ENCODE data around the gene D2HGDH.
A peak's percentile ranks its signal among the peaks of the same experiment; 100 is the strongest.

DNA sequence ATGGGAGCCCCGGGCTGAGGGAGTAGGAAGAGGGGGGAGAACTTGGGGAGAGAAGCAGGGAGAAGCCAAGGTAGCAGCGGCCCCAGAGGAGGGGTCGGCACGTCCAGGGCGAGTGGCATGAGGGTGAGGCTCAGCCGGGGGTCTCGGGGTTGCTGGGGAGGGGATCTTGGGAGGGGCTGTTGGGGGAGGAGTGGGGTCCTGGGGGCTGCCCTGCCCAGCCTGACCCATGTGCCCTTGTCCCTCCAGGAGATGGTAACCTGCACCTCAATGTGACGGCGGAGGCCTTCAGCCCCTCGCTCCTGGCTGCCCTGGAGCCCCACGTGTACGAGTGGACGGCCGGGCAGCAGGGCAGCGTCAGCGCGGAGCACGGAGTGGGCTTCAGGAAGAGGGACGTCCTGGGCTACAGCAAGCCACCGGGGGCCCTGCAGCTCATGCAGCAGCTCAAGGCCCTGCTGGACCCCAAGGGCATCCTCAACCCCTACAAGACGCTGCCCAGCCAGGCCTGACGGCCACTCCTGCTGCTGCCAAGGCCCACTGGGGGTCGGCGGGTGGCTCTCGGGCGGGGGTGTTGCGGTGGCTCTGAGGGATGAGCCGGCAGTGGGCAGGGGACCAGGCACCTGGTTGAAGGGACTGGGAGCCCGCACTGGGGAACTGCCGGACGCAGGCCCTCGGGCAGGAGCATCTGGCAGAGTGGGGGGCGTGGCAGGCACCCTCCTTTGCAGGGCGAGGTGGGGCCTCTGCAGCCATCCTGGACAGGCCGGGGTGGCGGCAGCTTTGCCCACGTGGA is 33.2 kb downstream of the D2HGDH start:
- TF ChIP-seq ZSCAN29 (IDR thresholded peaks at IDR 0.05) (no peak), NFIC (IDR thresholded peaks at IDR 0.05; ENCODE audit: low read depth, low read length) (no peak), POLR2A (IDR thresholded peaks at IDR 0.05; ENCODE audit: low read depth, low read length) (peak; percentile 35; the same call in 1 of the 2 replicates), GABPA (IDR thresholded peaks at IDR 0.05; ENCODE audit: low read depth) (no peak), HDGF (IDR thresholded peaks at IDR 0.05) (no peak), ESRRA (IDR thresholded peaks at IDR 0.05; ENCODE audit: low read length) (no peak), SMC3 (IDR thresholded peaks at IDR 0.05; ENCODE audit: borderline replicate concordance, low read length) (no peak), RAD51 (IDR thresholded peaks at IDR 0.05) (no peak), ZNF274 (IDR thresholded peaks at IDR 0.05; ENCODE audit: insufficient read depth, insufficient read length) (no peak), BCL11A (IDR thresholded peaks at IDR 0.05; ENCODE audit: low read depth, low read length) (no peak)
- TF ChIP-seq, protein P1, sequence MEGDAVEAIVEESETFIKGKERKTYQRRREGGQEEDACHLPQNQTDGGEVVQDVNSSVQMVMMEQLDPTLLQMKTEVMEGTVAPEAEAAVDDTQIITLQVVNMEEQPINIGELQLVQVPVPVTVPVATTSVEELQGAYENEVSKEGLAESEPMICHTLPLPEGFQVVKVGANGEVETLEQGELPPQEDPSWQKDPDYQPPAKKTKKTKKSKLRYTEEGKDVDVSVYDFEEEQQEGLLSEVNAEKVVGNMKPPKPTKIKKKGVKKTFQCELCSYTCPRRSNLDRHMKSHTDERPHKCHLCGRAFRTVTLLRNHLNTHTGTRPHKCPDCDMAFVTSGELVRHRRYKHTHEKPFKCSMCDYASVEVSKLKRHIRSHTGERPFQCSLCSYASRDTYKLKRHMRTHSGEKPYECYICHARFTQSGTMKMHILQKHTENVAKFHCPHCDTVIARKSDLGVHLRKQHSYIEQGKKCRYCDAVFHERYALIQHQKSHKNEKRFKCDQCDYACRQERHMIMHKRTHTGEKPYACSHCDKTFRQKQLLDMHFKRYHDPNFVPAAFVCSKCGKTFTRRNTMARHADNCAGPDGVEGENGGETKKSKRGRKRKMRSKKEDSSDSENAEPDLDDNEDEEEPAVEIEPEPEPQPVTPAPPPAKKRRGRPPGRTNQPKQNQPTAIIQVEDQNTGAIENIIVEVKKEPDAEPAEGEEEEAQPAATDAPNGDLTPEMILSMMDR (IDR thresholded peaks at IDR 0.05 in 2 of 3, conservative IDR thresholded peaks at IDR 0.05 in 1 of 3; ENCODE audit: control insufficient read depth in 2 of 3, extremely low read depth in 1 of 3, insufficient read depth in 1 of 3, low read depth in 3 of 3, low read length in 3 of 3) = no peak
- TF ChIP-seq, protein P2, sequence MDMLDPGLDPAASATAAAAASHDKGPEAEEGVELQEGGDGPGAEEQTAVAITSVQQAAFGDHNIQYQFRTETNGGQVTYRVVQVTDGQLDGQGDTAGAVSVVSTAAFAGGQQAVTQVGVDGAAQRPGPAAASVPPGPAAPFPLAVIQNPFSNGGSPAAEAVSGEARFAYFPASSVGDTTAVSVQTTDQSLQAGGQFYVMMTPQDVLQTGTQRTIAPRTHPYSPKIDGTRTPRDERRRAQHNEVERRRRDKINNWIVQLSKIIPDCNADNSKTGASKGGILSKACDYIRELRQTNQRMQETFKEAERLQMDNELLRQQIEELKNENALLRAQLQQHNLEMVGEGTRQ (IDR thresholded peaks at IDR 0.05; ENCODE audit: borderline replicate concordance, low read depth, low read length) = no peak
- TF ChIP-seq, protein P3, sequence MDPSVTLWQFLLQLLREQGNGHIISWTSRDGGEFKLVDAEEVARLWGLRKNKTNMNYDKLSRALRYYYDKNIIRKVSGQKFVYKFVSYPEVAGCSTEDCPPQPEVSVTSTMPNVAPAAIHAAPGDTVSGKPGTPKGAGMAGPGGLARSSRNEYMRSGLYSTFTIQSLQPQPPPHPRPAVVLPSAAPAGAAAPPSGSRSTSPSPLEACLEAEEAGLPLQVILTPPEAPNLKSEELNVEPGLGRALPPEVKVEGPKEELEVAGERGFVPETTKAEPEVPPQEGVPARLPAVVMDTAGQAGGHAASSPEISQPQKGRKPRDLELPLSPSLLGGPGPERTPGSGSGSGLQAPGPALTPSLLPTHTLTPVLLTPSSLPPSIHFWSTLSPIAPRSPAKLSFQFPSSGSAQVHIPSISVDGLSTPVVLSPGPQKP (IDR thresholded peaks at IDR 0.05; ENCODE audit: low read depth, low read length) = no peak
